HUES6 (cell line): Measurements from ENCODE around the gene TBCD.

ENCODE experiments used
- H3K27ac ChIP-seq: 2 replicates; pipeline ENCODE4 v1.7.0; 2013; ENCODE audit warnings: low read depth, mild to moderate bottlenecking, low read length, inconsistent platforms
- H3K27me3 ChIP-seq: 2 replicates; pipeline ENCODE4 v1.6.1; 2013; ENCODE audit warnings: low read length; ENCODE audit not compliant: control insufficient read depth, insufficient read depth
- H3K36me3 ChIP-seq: 2 replicates; pipeline ENCODE4 v1.6.1; 2013; ENCODE audit warnings: low read length; ENCODE audit not compliant: control insufficient read depth, insufficient read depth
- H3K4me1 ChIP-seq: 2 replicates; pipeline ENCODE4 v1.6.1; 2013; ENCODE audit warnings: low read length; ENCODE audit not compliant: control insufficient read depth, insufficient read depth
- H3K4me3 ChIP-seq: 2 replicates; pipeline ENCODE4 v1.5.1; 2013; ENCODE audit warnings: low read depth, low read length
- H3K9ac ChIP-seq: one replicate; pipeline ENCODE4 v1.6.1; 2013; ENCODE audit warnings: mild to moderate bottlenecking, low read length
- H3K9me3 ChIP-seq: 2 replicates; pipeline ENCODE4 v1.6.1; 2013; ENCODE audit warnings: low read depth, low read length; ENCODE audit not compliant: control insufficient read depth, insufficient read depth

The TBCD gene

GRCh38 chr17:82895087-82895486 is 143.2 kb downstream of the TBCD start:
- no peak overlapping the region for H3K4me3 ChIP-seq
- peaks cover 47% of the 10 kb centered on the region for H3K36me3 ChIP-seq
- no peak overlapping the region for H3K9ac ChIP-seq
- H3K27me3 ChIP-seq, result no peaks in the 10 kb centered on the region
- no peaks in the 10 kb centered on the region for H3K9me3 ChIP-seq
- no peaks in the 10 kb centered on the region for H3K4me1 ChIP-seq
- no peak overlapping the region for H3K27ac ChIP-seq

- H3K27me3 ChIP-seq, result no peaks in the 10 kb centered on the region
- no peak overlapping the region for H3K9ac ChIP-seq
- no peaks in the 10 kb centered on the region for H3K9me3 ChIP-seq
- H3K27ac ChIP-seq, result no peak overlapping the region
- no peaks in the 10 kb centered on the region for H3K4me1 ChIP-seq
- H3K4me3 ChIP-seq, result no peak overlapping the region
- H3K36me3 ChIP-seq, result peaks cover 49% of the 10 kb centered on the region
These were observed 144.5 kb downstream of the TBCD start for GRCh38 chr17:82896071-82897000.

- Histone ChIP-seq H3K4me1 (no peaks in the 10 kb centered on the region), H3K36me3 (peaks cover 57% of the 10 kb centered on the region), H3K9me3 (no peaks in the 10 kb centered on the region), H3K9ac (no peak overlapping the region), H3K27me3 (no peaks in the 10 kb centered on the region), H3K27ac (no peak overlapping the region), H3K4me3 (no peak overlapping the region)
These were observed 145.8 kb downstream of the TBCD start for GRCh38 chr17:82897514-82898249.

- H3K4me3 ChIP-seq, result no peak overlapping the region
- H3K4me1 ChIP-seq, result no peaks in the 10 kb centered on the region
- H3K36me3 ChIP-seq, result peaks cover 56% of the 10 kb centered on the region
- no peaks in the 10 kb centered on the region for H3K9me3 ChIP-seq
- no peaks in the 10 kb centered on the region for H3K27me3 ChIP-seq
- no peak overlapping the region for H3K9ac ChIP-seq
- no peak overlapping the region for H3K27ac ChIP-seq
These were observed 147.2 kb downstream of the TBCD start for GRCh38 chr17:82898976-82899514.

- Histone ChIP-seq H3K9me3 (no peaks in the 10 kb centered on the region), H3K9ac (no peak overlapping the region), H3K4me1 (no peaks in the 10 kb centered on the region), H3K36me3 (peaks cover 59% of the 10 kb centered on the region), H3K27me3 (no peaks in the 10 kb centered on the region), H3K27ac (no peak overlapping the region), H3K4me3 (no peak overlapping the region)
These were observed 148.1 kb downstream of the TBCD start for GRCh38 chr17:82899941-82900340.

GRCh38 chr17:82900741-82901140 is 148.9 kb downstream of the TBCD start:
- H3K36me3 ChIP-seq, result peaks cover 56% of the 10 kb centered on the region
- no peak overlapping the region for H3K4me3 ChIP-seq
- H3K9ac ChIP-seq, result no peak overlapping the region
- no peaks in the 10 kb centered on the region for H3K9me3 ChIP-seq
- no peaks in the 10 kb centered on the region for H3K27me3 ChIP-seq
- no peak overlapping the region for H3K27ac ChIP-seq
- no peaks in the 10 kb centered on the region for H3K4me1 ChIP-seq

GRCh38 chr17:82901356-82901755 is 149.5 kb downstream of the TBCD start:
- peaks cover 58% of the 10 kb centered on the region for H3K36me3 ChIP-seq
- H3K4me3 ChIP-seq, result no peak overlapping the region
- no peak overlapping the region for H3K9ac ChIP-seq
- no peaks in the 10 kb centered on the region for H3K27me3 ChIP-seq
- no peak overlapping the region; the same call in 1 of the 2 replicates for H3K27ac ChIP-seq
- H3K9me3 ChIP-seq, result no peaks in the 10 kb centered on the region
- no peaks in the 10 kb centered on the region for H3K4me1 ChIP-seq

GRCh38 chr17:82901856-82902255 is 150.0 kb downstream of the TBCD start:
- no peaks in the 10 kb centered on the region for H3K4me1 ChIP-seq
- no peaks in the 10 kb centered on the region for H3K27me3 ChIP-seq
- peaks cover 63% of the 10 kb centered on the region for H3K36me3 ChIP-seq
- H3K4me3 ChIP-seq, result no peak overlapping the region
- no peak overlapping the region for H3K9ac ChIP-seq
- H3K27ac ChIP-seq, result no peak overlapping the region
- H3K9me3 ChIP-seq, result no peaks in the 10 kb centered on the region

- H3K4me3 ChIP-seq, result no peak overlapping the region
- no peaks in the 10 kb centered on the region for H3K27me3 ChIP-seq
- H3K9me3 ChIP-seq, result no peaks in the 10 kb centered on the region
- peaks cover 77% of the 10 kb centered on the region for H3K36me3 ChIP-seq
- H3K27ac ChIP-seq, result no peak overlapping the region
- H3K9ac ChIP-seq, result no peak overlapping the region
- H3K4me1 ChIP-seq, result no peaks in the 10 kb centered on the region
These were observed 151.4 kb downstream of the TBCD start for GRCh38 chr17:82902972-82903874.

- no peaks in the 10 kb centered on the region for H3K27me3 ChIP-seq
- H3K4me3 ChIP-seq, result no peak overlapping the region
- H3K27ac ChIP-seq, result no peak overlapping the region
- H3K36me3 ChIP-seq, result peaks cover 77% of the 10 kb centered on the region
- H3K9me3 ChIP-seq, result no peaks in the 10 kb centered on the region
- no peaks in the 10 kb centered on the region for H3K4me1 ChIP-seq
- no peak overlapping the region for H3K9ac ChIP-seq
These were observed 153.3 kb downstream of the TBCD start for GRCh38 chr17:82905130-82905529.
